Liver (tissue), 3 donors: Measurements from ENCODE around the gene AP1M1.

Experiments used
- ATF3 ChIP-seq: IDR thresholded peaks from 2 replicates; pipeline ENCODE4 v1.6.1; 2016; ENCODE audit warnings: antibody characterized with exemption
- CTCF ChIP-seq: fragments of 150-350 bp; IDR thresholded peaks from 2 replicates; pipeline ENCODE4 v1.5.1; 2017; ENCODE audit warnings: improper control_type of control experiment, low read depth, low read length; ENCODE audit not compliant: missing input control
- MAX ChIP-seq: IDR thresholded peaks from 2 replicates; pipeline ENCODE4 v1.6.1; 2016; ENCODE audit warnings: antibody characterized with exemption
- NR2F2 ChIP-seq: IDR thresholded peaks from 2 replicates; pipeline ENCODE4 v1.6.1; 2016; ENCODE audit warnings: antibody characterized with exemption
- RAD21 ChIP-seq, 2 donors: IDR thresholded peaks; 2 replicates each; pipeline ENCODE4 v1.6.1; 2016; ENCODE audit warnings: antibody characterized with exemption in 2 of 2, mild to moderate bottlenecking in 2 of 2
- SP1 ChIP-seq: IDR thresholded peaks from 2 replicates; pipeline ENCODE4 v1.6.1; 2018; ENCODE audit warnings: antibody characterized with exemption, mild to moderate bottlenecking
- TAF1 ChIP-seq: conservative IDR thresholded peaks from 2 replicates; pipeline ENCODE4 v1.6.1; 2016; ENCODE audit warnings: antibody characterized with exemption, mild to moderate bottlenecking
- YY1 ChIP-seq: IDR thresholded peaks from 2 replicates; pipeline ENCODE4 v1.6.1; 2016; ENCODE audit warnings: antibody characterized with exemption, mild to moderate bottlenecking
- ZBTB33 ChIP-seq: IDR thresholded peaks from 2 replicates; pipeline ENCODE4 v1.6.1; 2016; ENCODE audit warnings: antibody characterized with exemption
- donor health status: healthy.
- donor health status: healthy.

GRCh38 chr19:16166417-16166816 lies 31.3 kb upstream of the AP1M1 start:
- no peak for TF ChIP-seq CTCF
- TF ChIP-seq YY1 = no peak
- TF ChIP-seq MAX = no peak
- TF ChIP-seq TAF1 = no peak
- TF ChIP-seq SP1 = no peak
- no peak for TF ChIP-seq RAD21 (IDR thresholded peaks at IDR 0.05)
- no peak for TF ChIP-seq NR2F2
- TF ChIP-seq ATF3 = no peak
- no peak for TF ChIP-seq ZBTB33
